Stimulated activated CD8-positive, alpha-beta memory T cell treated with anti-CD3 and anti-CD28 coated beads, Interleukin-7, amount 100 ng/mL, for 4 hours (primary cell): ENCODE results near the gene SLC49A4.

Experiments used
- DNase-seq, 2 donors: peaks; one replicate each; pipeline ENCODE4 v3.0.0-alpha.2; 2020; ENCODE audit warnings: low read depth in 2 of 2

SLC49A4 gene

GRCh38 chr3:122930063-122930997, 135.5 kb downstream of the SLC49A4 start:
- no peak for DNase-seq
